GM18870 (cell line): Measurements from ENCODE around the gene TMEM169.
A peak's percentile ranks its signal among the peaks of the same experiment; 100 is the strongest.

Experiments used
- ATAC-seq: cut with Tn5 transposase; IDR thresholded peaks from one replicate; pipeline ENCODE4 v1.9.1; 2021; ENCODE audit warnings: moderate library complexity; ENCODE audit not compliant: unreplicated experiment

The TMEM169 gene

DNA sequence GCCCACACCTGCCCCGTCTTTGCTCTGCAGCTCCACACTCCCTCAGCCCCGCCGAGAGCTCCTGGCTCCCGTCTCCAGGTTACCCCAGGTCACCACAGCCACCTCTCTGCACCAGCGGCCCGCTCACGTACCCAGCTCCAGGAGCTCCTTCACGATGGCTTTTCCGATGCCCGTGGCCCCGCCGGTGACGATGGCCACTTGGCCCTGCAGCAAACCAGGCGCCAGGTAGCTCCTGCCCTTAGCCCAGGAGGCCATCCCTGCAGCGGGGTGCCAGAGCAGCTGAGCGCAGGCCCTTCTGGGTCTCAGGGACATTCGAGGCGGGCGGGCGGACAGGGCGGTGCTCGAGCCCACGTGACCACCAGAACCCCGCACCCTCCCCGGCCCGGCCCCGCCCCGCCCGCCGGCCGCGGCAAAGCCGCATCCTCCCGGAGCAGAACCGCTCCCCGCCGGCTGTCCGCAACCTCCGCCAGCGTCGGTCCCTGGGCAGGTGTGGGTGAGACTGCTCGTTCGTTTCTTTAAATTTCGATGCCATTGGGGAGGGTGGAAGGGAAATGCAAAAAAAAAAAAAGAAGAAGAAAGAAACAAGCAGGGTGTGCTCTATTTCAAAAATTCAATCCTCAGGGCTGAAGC lies at the start of gene TMEM169, which contains the start of gene PECR:
Gene TMEM169, plus strand, starts transcription at position 433 of the 630 bp plus-strand sequence. CDS start 14,045 bp downstream, outside the sequence.
Gene PECR, minus strand, starts transcription at position 323 of the 630 bp plus-strand sequence. Its CDS starts 68 bp downstream, at position 255.
- ATAC-seq = peak; percentile 67

DNA sequence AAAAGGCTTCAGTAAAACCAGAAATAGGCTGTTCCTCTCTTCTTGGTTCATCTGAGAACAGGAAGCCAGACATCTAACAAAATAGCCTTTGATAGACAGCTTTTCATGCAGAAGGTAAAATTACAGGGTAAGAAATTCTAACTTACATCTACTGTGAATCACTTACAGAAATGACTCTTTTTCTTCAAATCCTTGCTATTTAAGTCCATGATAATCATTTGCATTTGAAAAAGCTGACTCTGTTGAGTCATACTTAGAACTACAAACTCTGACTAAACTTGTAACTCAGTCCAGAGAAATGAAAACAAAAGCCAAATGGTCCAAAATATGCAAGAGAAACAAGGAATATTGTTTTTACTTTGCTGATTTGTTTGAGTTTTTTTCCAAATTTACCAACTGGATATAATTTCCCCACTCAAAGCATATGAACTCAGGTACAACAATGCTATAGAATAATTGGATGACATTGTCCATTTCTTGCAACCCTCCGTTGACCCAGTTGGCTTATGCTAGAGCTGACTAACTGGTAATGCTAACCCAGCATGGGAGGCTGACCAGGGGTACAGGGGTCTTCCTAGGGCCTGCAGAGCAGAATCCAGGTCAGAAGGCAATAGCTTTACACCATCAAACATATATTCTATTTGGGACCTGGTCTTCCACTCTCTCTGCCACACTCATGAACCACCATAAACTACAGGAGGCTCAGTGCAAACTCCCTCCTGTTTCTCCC lies 49.6 kb upstream of the TMEM169 start:
- ATAC-seq = peak; percentile 76

DNA sequence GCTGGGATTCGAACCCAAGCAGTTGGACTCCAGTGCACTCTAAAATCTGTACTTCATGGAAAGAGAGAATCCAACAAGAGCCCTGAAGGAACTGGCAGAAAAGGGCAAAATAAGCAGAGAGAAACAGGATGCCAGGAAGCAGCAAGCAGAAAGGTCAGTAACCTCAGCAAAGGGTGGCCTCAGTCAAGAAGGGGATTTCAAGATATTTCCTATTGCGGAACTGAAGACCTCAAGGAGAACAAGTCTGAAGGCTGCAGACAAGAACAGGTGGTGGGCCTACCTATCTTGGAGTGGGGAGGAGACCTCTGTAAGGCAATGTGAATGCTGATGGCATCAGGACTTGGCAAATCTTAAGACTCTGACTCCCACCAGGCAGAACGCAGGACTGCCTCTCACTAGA lies 48.3 kb upstream of the TMEM169 start:
- ATAC-seq = peak; percentile 43

DNA sequence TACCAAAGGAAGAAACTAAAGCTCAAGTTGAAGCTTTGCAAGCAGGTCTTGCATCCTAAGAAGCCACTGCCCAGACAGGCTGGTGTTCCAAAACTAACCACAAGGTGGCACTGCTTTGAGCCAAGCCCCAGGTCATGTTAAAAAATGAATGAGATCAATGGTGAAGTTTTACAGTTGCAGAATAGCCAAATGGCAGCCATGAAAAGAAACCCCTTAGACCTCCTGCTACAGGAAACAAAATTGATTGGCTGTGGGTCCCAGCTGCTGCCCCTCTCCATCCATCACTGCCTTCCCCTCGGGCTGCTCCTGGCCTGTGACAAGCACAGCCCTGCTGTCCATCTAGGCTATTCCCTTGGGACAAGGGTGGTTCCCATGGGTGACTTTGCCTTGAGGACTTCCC lies 47.7 kb upstream of the TMEM169 start:
- peak; percentile 30 for ATAC-seq

DNA sequence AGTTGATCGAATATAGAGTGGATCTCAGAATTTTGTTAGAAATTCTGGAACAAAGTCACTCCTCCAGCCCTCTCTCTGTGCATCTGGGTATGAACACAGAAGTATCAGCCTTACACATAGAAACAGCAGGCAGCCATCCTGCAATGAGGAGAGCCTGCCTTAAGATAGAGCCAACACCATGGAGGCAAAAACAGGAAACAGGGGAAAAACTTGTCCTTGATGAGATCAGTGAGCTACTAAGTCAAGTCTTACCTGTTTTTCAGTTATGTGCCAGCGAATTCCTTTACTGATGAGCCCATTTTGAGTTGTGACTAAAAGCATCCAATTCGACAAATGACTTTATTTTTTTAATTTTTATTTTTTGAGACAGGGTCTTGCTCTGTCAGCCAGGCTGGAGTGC lies 41.8 kb upstream of the TMEM169 start:
- no peak for ATAC-seq

DNA sequence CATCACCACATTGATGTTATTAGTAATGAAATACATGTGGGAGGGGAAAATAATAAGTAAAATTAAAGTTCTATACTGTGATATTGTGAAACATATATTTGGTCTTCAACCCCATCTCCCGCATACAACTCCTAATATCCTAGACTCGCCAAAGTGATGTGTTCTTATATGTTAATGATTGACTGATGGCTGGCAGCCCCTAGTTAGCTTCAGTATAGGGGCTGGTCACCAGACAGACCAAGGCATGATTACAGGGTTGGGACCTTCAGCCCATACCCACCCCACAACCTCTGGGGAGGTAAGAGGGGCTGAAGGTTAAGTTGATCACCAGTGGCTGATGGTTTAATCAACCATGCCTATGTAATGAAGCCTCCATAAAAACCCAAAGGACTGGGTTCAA lies 40.3 kb upstream of the TMEM169 start:
- ATAC-seq = no peak

DNA sequence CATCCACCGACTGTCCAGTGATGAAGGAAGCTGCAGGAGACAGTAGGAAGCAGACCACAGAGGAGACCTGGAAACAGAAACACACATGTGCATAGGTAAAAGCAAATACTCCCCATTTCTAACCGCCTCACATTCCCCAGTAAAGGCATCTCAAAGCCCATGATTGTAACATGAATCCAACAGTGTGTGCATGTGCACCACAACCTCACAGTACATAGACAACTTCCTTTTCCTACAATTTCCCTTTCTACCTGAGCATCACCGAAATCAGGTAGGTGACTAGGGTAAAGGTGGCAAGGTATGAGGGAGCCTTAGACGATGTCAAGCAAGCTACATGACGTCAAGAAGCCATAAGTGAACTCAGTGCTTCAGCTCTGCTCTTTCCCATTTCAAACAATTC lies 37.8 kb upstream of the TMEM169 start:
- no peak for ATAC-seq

DNA sequence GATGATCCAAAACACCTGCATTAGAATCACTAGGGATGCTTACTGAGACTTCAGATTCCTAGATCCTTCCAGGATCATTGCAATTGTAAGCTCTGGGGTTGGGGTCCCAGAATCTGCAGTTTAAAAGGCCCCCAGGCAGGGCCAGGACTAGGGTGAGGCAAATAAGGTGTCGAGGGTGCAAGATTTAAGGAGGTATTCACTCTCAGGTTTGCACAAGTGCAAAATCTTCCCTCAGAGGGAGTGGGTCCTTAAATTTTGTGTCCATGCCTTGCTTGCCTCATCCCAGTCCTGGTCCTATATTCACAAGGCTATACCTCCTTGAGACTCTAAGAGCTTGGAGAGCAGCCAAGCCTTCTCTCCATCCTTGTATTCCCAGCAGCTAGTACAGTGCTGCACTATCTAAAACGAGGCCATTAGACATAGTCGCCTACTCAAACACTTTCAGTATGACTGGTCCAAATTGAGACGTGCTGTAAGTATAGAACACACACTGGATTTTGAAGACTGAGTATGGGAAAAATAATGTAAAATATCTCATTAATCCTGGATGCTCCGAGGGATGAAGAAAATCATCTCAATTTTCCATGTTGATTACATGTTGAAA lies 36.7 kb upstream of the TMEM169 start:
- ATAC-seq = peak; percentile 99

DNA sequence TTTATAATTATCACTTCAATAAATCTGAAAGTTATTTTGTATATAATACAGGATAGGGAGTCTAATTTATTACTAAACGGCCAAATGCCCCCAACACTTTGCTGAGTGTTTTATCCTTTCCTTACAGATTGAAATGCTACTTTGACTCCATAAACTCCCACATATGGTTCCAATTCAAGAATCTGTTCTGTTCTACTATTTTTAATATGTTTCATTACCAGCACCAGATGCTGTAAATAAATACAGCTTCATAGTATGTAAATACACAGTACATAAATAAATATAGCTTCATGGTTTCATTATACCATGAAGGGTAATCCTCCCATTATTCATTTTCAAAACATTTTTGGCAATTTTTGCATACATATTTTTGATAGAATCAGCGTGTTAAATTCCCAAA lies 34.3 kb upstream of the TMEM169 start:
- no peak for ATAC-seq

GRCh38 chr2:216049452-216049851 lies 32.3 kb upstream of the TMEM169 start:
- no peak for ATAC-seq

DNA sequence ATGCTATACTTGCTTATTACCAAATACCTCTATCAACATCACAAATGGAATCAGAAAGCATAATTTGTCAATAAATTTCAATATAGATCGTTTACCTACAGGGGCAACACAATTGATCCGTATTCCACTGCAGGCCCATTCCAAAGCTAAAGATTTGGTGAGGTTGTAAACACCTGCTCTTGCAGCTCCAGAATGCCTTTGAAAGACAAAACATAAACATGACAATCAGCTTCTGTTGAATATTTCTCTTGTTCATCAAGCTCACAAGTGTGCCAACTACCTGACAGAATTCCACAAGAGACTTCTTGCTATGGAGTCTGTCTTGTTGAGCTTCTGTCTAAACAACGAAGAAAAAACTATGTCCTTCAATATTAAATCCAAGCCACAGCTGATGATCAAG lies 30.4 kb upstream of the TMEM169 start:
- ATAC-seq = no peak

- ATAC-seq = no peak
Measured at GRCh38 chr2:216052420-216052819, 29.3 kb upstream of the TMEM169 start.

DNA sequence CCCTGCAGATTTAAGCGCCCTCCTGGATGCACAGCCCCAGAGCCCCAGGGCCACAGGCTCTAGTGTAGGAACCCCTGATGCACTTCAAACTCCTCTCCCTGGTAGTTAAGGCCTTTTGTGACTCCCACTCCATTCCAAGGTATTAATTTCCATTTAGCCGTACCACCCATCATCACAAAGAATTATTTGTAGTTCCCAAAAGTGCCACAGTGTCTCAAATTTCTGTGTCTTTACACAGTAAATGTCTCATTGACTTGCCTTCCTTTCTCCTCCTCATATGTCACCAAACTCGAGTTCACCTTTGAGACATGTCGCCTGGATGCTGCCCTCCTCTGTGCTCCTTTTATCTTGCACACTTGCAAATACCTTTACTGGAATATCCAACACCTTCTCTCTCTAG lies 26.0 kb upstream of the TMEM169 start:
- no peak for ATAC-seq

DNA sequence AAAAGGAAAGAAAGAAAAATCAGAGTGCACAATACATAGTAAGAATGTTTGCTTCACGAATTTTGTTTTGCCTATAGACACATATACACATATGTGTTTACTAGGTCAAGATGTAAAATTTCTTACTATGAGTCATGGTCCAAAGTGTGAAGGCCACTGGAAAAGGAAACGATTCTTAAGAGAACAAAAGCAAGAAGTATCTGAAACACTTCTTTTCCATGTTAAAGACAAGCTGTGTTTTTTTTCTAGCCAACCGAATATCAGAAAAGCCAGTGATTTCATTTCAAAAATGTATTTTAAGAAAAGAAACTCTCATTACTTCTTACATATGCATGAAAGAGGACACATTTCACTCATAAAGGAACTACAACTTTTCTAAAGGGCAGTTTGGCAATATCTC lies 25.0 kb upstream of the TMEM169 start:
- peak; percentile 38 for ATAC-seq

GRCh38 chr2:216057688-216058193 lies 24.0 kb upstream of the TMEM169 start:
- ATAC-seq = peak; percentile 86

GRCh38 chr2:216059233-216059834 lies 22.4 kb upstream of the TMEM169 start:
- ATAC-seq = no peak

GRCh38 chr2:216064014-216064630 lies 17.6 kb upstream of the TMEM169 start:
- ATAC-seq = no peak

DNA sequence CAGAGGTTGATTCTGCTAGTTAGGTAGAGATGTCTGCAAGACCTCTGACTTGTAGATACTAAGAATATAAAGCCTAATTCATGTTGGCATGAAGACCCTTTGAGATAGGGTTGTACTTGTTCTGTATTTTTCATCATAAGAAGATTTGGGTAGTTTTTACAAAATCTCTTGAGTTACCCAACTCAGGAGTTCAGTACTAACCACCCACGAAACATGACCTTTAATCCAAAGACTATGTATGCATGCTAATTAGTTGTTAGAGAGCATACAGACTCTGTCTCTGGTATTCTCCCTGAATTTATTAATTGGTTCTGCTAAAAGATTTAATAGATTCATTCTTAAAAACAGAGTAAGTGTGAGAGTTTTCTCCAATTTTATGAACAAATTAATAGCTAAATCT lies 17.1 kb upstream of the TMEM169 start:
- no peak for ATAC-seq

DNA sequence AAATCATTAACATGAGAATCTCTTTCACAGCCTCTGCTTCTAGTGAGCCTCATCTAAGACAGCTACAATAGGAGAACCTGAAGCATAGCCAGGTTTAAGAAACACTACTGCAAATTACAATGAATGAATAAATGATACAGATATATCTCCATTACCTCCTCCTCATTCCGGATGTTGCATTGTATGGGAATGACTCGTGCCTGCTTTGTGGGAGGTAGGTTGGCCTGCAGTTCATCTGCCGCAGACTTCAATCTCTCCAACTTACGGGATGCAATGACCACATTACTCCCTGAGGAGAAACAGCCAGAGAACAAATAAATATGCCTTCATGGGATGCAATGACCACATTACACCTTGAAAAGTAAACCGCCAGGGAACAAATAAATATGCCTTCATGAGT lies 15.5 kb upstream of the TMEM169 start:
- ATAC-seq = no peak

GRCh38 chr2:216069028-216069427 lies 12.7 kb upstream of the TMEM169 start:
- no peak for ATAC-seq

DNA sequence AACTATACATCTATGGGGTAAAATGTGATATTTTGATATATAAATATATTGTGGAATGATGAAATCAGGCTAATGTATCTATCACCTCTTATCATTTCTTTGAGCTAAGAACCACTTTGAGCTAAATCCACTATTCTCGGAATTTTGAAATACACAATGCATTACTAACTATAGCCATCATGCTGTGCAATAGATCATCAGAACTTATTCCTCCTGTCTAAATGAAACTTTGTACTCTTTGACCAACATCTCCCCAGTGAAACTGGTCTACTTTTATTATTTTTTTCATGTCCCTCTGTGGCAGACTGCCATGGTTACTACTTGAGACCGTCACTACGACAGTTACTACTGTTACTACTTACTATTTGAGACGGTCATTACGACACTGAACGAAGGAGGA lies 11.5 kb upstream of the TMEM169 start:
- no peak for ATAC-seq
